ENCODE results near the gene ZC3H12D.

- TF ChIP-seq REST (IDR thresholded peaks at IDR 0.05; ENCODE audit: insufficient read depth in 1 of 2, low read depth in 2 of 2, low read length in 2 of 2) (no peak), TAF1 (IDR thresholded peaks at IDR 0.05; ENCODE audit: borderline replicate concordance, insufficient read depth, low read length) (no peak), POLR2AphosphoS5 (IDR thresholded peaks at IDR 0.05; ENCODE audit: low read depth, low read length) (no peak), FOXP2 (optimal IDR thresholded peaks at IDR 0.05; ENCODE audit: borderline replicate concordance, extremely low read depth, extremely low read length, insufficient read depth) (no peak)
Measured at GRCh38 chr6:149422581-149422980, 62.2 kb downstream of the ZC3H12D start.

Measured in PFSK-1 (cell line).